Stimulated activated CD8-positive, alpha-beta memory T cell treated with anti-CD3 and anti-CD28 coated beads, Interleukin-7, amount 100 ng/mL, for 48 hours (primary cell): ENCODE data around the gene GPR17.
A peak's percentile ranks its signal among the peaks of the same experiment; 100 is the strongest.

ENCODE experiments used
- DNase-seq, 2 donors: peaks; one replicate each; pipeline ENCODE4 v3.0.0-alpha.2; 2020; ENCODE audit warnings: low read depth in 1 of 2; ENCODE audit errors: extremely low read depth in 1 of 2

Gene GPR17

GRCh38 chr2:127683056-127683455 lies 37.1 kb downstream of the GPR17 start:
- DNase-seq, result no peak

GRCh38 chr2:127683757-127684156 lies 37.8 kb downstream of the GPR17 start:
- DNase-seq, result no peak

- DNase-seq, result no peak
These were observed 39.6 kb downstream of the GPR17 start for GRCh38 chr2:127685410-127686080.

- DNase-seq, result no peak
These were observed 42.5 kb downstream of the GPR17 start for GRCh38 chr2:127688405-127688804.

- DNase-seq, result no peak
These were observed 44.7 kb downstream of the GPR17 start for GRCh38 chr2:127690696-127691095.

- DNase-seq, result no peak
These were observed 49.0 kb downstream of the GPR17 start for GRCh38 chr2:127694986-127695385.

GRCh38 chr2:127695491-127696472 lies 49.8 kb downstream of the GPR17 start:
- peak in 1 of 2 donors; percentile 35 for DNase-seq

GRCh38 chr2:127697482-127698180 lies 51.7 kb downstream of the GPR17 start:
- DNase-seq, result no peak

GRCh38 chr2:127698553-127699355 lies 52.8 kb downstream of the GPR17 start:
- DNase-seq, result no peak

GRCh38 chr2:127700527-127701192 lies 54.7 kb downstream of the GPR17 start:
- DNase-seq, result peak in 1 of 2 donors; percentile 3

GRCh38 chr2:127701193-127701650 lies 55.3 kb downstream of the GPR17 start, which contains the start of gene SFT2D3:
SFT2D3 (plus strand) TSS chr2:127701497; CDS start chr2:127701529, 32 bp downstream.
- DNase-seq, result peak; percentile 82 to 86

- DNase-seq, result peak; percentile 56 to 58
These were observed 55.9 kb downstream of the GPR17 start for GRCh38 chr2:127701651-127702394.
